Kidney capillary endothelial cell (primary cell): ENCODE measurements around the gene USH2A.

Experiments
- DNase-seq: peaks from one replicate; pipeline ENCODE4 v3.0.0-alpha.2; 2018; ENCODE audit warnings: low spot score

USH2A gene

DNA sequence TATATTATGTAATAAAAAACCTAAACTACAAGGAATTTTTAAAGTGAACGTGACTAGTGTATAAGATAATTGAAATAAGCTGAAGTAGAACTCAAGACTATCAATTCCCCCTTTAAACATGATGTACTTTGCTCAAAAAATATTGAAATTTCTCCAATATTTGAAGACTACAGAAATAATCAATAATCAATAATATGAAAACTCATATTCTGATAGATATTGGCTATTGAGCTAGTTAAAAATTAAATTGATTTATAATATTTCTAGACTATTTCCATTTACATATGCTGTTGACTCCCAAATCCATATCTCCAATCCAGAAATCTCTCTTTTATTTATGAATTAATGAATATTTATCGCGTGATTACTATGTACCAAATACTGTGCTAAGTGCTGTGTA, 133.2 kb downstream of the USH2A start:
- no peak for DNase-seq

DNA sequence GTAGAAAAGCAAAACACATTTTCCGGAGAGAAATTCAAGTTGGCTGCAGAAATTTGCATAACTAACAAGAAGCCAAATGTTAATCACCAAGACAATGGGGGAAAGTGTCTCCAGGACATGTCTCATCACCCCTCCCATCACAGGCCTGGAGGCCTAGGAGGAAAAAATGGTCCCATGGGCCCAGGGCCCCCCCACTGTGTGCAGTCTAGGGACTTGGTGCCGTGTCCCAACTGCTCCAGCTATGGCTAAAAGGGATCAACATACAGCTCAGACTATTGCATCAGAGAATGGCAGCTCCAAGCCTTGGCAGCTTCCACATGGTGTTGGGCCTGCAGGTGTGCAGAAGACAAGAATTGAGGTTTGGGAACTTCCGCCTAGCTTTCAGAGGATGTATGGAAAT, 138.2 kb downstream of the USH2A start:
- no peak for DNase-seq

DNA sequence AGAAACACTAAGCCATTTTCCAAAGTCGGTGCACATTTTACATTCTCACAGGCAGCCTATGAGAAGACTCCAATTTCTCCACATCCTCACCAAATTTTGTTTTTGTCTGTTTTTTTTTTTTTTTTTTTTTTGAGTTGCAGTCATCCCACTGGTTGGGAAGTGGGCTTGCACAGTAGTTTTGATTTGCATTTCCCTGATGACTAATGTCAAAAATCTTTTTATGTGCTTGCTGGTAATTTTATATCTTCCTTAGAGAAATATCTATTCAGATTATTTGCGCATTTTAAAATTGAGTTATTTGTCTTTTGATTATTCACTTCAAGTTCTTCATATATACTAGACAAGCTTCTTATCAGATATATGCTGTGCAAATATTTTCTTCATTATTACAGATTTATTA, 141.5 kb downstream of the USH2A start:
- DNase-seq: no peak

DNA sequence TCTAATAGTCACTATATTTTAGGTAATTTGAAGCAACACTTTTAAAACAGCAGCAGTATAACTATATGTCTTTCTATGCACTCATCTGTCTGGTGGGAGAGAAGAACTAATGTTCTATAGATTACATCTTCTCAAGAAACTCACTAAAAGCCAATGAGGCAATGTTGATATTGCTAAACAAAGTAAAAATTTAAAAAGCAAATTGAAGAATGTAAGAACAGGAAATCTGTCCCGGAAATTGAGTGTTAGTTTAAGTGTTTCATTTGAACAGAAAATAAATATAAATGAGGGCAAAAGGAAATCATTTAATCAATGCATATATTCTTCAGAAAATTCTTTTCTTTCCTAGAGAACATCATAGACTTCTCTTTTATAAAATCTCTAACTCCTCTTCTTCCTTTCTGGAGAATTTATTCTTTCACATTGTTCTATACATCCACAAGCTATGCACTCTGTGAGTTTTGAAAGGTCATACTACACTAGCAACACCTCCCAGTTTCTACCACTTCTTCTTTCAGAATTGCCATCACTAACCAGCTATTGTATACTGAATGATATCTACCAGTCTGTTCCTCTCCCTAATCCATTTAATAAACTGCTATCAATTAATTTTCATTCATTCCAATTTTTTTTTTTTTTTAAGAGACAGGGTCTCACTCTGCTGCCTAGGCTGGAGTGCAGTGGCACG, 153.0 kb downstream of the USH2A start:
- DNase-seq: no peak

DNA sequence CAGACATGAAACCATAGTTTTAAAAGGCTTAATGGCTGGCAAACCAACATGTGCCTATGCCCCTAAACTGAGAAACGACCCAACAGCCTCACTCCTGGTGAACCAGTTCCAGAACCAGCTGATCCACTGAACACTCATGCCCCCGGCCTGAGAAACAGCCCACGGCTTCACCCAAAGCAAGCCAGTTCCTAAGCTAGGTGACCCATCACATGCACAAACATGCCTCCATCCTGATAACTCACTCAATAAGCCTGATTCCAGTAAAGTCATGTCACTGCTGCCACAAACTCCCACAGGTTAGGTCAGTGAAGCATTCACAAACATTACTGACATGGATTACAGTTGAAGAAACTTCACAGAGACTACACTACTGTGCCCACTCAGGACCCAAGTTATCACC, 161.6 kb downstream of the USH2A start:
- no peak for DNase-seq

DNA sequence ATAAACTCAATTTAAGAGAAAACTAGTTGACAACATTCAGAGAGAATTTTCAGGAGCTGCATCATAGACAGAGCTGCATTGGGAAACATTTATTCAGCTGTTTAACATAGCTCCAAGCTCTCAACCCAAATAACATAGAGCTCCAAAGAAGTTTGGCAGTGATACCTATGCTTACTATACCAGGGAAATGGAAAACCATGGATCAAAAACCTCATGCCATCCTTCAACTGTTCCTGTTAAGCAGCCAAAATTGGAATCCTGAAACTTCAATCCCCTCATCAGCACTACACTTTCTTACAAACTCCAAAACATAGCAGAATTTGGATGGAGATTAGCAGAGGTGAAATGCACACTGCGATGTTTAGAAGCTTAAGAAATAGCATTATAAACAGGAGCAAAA, 164.4 kb downstream of the USH2A start:
- DNase-seq: no peak

DNA sequence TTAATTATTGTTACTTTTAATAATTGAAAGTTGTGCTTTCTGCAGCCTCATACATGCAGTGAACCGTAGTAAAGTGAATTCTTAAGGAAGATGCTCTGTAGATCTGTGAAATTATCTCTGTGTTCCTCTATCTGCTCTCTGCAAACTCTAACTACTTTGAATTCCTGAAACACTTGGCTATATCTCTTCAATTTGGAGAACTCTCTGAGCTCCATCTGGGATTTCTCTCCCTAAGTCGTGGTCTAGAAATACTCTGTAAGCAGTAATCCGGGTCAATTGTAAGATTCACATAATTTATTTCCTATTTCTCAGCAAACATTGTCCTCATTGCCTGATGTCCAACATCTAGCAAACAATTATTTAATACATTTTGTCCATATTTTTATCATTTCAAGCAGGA, 164.9 kb downstream of the USH2A start:
- DNase-seq: no peak

DNA sequence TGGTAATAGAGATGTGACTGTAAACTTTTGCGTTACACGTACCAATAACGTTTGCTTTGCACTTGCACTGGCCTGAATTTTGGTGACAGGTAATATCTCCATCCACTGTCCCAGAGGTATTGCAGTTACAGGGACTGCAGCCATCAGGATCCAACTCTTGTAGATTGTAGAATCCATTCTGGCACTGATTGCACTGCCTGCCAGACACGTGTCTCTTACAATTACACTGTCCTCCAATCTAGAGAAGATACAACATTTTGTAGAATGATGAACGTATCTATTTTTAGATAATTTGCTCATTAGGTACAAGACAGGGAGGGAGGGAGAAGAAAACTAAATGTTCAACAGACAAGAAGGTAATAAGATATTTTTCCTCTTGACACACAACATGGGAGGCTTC, 172.4 kb downstream of the USH2A start:
- DNase-seq: no peak

DNA sequence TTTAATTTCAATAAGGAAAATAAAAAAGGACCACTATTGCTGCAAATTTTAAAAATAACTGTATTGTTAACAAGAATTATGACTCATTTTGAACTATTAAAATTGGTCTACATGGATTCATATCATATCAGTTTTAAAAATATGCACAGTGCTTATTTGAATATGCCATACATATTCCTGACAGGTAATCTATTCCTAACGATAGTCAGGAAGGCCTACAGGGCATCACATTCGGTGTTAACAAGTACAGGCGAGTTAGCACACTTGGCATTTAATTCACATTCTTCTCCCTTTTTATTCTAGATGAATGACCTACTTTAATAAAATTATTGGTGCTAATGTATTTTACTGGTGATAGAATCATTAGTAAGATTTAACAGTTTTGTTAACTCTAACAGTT, 174.6 kb downstream of the USH2A start:
- DNase-seq: no peak

DNA sequence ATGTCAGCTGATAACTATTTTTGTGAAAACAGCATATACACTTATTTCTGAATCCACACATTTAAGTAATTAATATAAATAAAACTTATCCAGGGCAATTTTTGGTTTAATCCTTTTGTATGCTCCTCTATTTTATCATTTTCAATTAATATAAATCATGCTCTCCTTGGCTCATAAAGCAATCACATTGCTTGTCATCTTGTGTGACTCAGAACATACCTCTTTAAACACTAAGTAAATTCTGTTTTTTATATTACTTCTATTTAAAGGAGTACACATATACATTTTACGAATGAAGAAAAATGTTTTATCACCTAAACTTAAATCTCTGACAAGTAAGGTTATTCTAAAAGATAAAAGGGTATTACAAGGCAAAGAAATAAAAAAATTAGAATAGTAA, 175.3 kb downstream of the USH2A start:
- DNase-seq: no peak

DNA sequence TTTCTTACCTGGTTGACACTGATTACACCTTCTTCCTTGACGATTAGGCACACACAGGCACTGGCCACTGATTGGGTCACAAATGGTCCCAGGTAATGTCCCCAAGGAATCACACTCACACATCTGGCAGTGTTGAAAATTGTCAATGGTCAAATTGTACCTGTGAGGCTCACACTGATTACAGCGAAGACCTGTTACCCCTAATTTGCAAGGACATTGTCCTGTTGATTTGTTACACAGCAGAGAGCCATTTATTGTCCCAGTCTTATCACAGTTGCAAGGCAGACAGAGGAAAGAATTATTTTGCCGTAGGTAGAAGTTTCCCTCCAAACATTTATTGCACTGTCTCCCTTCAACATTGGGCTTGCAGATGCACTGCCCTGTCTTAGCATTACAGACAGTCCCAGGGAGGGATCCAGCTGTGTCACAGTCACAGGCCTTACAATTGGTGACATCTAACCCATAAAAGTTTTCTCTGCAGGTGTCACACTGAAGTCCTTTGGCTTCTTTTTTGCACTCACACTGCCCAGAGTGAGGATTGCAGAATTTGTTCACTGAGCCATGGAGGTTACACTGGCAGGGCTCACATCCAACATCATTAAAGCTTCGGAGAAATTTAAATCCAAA, 176.6 kb downstream of the USH2A start:
- no peak for DNase-seq

DNA sequence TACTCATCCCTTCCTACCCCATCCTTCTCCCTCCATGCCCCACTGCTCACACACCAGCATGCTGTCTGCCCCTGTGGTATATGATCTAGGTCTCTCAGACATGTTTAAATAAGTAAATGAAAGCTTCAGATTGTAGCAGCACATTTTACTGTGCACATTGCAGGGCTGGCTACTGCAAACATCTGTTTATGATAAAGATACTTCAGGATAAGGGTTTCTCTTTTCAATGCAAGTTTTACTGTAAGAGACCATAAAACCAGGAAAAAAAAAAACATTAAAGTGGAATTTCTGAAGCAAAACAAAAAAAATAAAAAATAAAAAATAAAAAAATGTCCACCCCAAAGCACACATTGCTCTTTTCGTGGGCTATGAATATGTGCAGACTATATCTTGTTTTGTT, 184.4 kb downstream of the USH2A start:
- no peak for DNase-seq

DNA sequence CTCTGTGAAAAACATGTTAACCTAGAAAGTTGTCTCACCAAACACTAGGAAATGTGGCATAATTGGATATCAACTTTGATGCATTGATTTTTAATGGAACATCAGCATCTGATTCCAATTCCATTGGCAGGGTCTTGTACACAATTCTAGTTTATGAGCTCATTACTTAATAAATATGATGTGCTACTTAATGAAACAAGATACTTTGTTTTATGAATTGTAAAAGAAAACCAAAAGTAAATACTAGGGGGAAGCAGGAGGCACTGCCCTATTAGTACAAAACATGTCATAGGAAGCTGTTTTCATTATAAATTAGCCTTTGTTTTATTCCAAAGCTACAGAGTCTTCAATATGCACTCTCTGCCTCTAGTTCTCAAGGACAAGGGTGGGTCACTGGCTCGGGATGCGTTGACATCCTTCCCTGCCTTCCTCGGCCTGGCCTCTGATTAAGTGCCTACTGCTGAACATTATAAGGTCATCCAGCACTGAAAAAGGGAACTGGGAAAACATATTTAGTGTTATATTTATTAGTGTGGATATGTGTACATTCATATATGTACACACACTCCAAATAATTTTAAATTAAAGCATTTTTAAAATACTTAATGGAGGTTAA, 185.2 kb downstream of the USH2A start:
- DNase-seq: peak; percentile 4

DNA sequence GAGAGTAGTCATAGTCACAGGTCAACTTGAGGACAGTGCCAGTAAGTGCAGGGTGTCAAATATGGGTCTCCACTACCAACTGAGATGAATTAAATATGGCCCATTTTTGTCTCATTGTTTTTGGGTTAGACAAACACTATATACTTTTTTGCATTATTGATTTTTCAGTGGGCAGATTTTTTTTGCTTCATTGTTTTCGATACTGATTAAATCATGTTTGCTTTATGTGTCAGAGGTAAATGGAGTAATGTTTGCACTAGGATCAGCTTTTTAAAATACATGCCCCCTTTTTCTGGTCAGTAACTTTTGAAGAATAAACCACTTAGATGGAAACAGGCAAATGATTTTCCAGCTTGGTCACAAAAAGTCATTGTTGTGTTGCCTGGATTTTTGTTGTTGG, 199.0 kb downstream of the USH2A start:
- no peak for DNase-seq

DNA sequence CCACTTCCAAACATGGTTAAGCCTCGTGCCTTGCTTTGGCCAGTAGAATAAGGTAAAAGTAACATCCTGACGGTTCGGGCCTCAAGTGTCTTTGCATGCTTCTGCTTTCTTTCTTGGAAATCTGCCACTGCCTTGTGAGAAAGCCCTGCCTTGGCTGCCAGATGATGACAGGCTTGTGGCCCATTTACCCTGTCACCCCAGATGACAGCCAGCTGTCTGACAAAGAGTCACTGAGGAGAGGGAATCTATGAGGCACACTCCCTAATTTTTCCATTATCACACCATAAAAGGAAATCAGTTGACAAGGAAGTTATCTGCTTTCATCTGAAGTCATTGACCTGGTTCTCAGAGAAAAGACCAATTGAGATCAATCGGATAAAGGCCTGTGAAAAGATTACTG, 199.8 kb downstream of the USH2A start:
- no peak for DNase-seq

DNA sequence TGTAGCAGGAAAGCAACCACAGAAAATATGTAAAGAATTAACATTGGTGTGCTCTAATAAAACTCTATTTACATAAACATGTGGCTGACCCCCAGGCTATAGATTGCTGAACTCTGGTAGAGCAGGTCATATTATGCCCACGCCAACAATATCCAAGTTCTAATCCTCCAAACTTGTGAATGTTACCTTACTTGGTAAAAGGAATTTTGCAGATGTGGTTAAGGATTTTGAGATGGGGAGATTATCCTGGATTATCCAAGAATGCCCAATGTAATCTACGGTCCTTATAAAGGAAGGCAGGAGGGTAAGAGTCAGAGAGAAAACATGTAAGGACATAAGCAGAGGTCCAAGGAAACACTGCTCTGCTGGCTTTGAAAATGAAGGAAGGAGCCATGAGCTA, 201.0 kb downstream of the USH2A start:
- DNase-seq: no peak

DNA sequence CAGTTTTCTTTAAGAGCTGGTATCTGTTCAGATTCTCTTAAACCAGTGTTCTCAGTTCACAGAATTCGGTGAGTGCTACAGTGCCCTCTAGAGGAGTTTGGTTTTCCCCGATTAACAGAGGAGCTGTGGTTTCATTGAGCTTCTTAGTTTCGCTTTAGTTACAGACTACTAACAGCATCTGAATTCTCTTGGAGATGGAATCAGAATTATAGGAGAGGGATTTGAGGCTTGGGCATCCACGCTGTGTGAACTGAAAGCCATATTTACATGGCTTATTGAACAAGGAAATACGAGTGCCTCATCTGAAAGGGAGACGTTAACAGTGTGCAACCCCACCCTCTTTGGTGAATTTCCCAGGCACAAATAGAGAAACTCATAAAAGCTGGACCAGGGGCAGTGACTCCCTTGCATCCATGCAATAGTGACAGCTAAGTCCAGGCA, 202.0 kb downstream of the USH2A start:
- DNase-seq: peak; percentile 66

DNA sequence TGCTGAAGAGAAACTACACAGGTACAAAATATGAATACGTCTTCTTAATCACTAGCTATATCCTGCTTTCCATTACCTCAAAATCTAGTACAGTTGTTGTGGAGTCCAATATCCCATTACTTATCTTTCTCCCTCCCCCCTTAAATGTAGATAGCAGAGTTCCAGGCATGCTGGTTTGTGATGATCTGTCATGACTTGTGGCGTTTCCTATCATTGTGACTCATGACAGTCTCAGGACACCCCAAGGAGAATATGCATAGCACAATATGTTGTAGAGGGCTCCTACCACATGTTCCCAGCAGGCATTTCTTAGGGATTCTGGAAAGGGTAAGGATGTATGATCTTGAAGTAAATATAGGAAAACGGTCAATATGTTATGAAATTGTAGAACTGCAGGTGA, 206.9 kb downstream of the USH2A start:
- DNase-seq: no peak

DNA sequence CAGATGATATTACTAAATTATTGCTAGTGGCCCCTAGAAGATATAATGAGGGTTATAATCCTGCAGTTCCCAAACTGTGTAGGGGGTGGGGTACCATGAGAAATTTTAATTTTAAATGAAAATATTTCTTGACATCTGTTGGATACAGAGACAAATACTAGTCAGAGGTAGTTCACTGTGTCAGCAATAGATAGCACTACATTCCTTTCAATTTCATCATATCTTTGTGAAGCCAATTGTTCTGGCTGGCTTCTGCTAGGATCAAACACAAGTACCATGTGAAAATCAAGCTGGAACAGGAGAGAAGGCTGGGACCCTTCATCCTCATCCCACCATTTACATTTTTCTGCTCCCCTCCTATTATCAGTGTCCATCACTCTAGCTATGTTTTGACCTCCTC, 208.1 kb downstream of the USH2A start:
- no peak for DNase-seq

DNA sequence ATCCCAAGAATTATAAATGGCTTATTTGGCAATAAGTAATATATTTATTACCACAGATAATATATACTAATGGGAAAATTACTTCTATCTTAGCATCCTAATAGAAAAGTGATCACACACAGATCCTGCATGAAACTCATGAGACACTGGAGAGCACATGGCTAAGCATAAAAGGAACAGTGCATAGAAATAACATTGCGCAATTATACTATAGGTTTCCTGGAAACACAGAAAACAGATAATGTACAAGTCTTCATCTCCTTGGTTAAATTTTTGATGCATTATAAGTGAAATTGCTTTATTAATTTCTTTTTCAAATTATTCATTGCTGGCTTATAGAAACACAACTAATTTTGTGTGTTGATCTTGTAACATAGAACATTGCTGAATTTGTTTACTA, 210.4 kb downstream of the USH2A start:
- no peak for DNase-seq

DNA sequence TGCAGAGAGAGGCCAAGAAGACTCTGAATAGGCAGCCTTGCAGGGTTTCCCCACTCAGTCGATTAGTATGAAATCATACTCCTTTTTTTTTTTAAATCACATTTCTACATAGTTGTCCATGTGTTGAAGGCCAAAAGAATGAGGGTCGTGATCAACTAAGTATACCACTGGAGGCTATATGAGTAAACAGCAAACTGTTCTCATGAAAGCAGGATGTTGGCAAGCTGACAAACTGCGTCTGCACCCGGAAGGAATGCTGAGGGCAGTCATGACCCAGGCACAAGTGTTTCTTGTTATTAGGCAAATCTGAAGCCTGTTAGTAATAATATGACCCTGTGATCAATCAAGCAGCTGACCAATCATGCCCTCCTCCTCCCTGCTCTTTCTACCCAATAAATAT, 213.2 kb downstream of the USH2A start:
- DNase-seq: no peak

DNA sequence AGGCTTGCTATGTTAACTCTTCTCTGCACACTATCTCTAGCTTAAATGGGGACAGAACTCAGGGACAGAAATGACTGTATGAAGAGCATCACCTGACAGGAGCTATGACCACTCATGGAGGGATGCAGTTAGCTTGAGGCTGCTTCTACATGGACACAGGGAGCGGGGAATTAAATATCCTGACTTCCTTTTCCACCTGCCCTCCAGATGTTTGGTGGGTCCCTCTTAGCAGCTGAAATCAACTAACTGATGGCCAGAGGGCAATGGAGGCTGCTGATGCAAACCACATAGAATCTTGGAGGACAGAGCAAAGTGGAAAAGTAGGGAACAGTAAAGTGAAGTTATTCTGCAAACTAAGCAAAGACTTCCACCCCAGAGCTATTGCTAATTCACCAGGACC, 214.1 kb downstream of the USH2A start:
- no peak for DNase-seq

DNA sequence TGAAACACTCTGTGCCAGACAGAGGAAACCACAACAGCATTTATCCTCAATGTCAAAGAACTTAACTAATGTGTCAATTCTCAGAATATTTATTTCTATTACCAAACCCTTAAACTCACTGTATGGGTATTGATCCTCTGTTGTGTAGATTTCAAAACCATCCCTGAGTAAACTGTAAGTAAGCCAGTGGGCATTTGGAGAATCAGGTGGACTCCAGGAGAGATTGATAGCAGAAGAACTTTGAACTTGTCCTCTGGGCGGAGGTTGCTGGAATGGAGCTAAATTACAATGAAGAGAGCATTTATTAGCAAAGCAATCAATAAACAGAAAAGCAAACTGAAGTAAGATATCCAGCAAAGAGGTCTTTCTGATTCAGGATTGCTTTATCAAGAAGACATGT, 216.1 kb downstream of the USH2A start:
- no peak for DNase-seq

DNA sequence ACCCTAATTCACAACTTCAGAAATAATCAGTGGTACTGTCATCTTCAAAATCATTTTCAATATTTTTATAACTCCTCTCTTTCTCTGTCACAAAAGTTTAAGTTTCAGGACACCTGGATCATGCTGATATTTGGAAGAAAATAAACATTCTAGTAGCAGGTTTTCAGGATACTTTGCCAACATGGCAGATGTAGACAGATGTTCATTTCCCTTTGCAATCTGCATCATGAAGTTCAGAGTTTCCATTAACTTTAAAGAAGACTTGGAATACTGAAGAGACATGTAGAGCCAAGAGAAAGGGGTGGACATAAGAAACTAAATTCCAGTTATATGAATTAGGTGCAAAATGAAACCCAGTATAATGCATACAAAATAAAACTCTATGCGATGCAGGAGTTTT, 218.1 kb downstream of the USH2A start:
- no peak for DNase-seq
